Endothelial cell of umbilical vein (primary cell): Measurements from ENCODE around the gene GSTA5. TPM values are rescaled to one million over a fixed set of nuclear protein-coding genes. Genes with fewer than 3 reads are reported as not detected.

Source experiments
- BruUV-seq: library from RNA; stranded (reverse); fragments of 400-500 nt; replicated peaks from 2 replicates; lab custom pipeline; 2021; lab: Mats Ljungman, UMichigan
- CTCF ChIA-PET: fragments of 300-600, 350-600 bp; sonication (Branson Sonifier 250); formaldehyde crosslinking; loops from one replicate; lab custom pipeline; 2021; ENCODE audit warnings: antibody characterized with exemption, inconsistent platforms; lab: Charles Lee
- POLR2A ChIA-PET: fragments of 300-600, 350-600 bp; sonication (Branson Sonifier 250); formaldehyde crosslinking; loops from one replicate; lab custom pipeline; 2021; ENCODE audit warnings: antibody characterized with exemption, inconsistent platforms; lab: Charles Lee
- DNase-seq: peaks from one replicate; pipeline ENCODE4 v3.0.0-alpha.2; 2011; ENCODE audit warnings: low read depth, low spot score
- FAIRE-seq: peaks from 2 replicates; lab custom pipeline; 2011; peaks lifted over from hg19 to GRCh38; lab: Jason Lieb, UNC
- H2AFZ ChIP-seq: 2 replicates; pipeline ENCODE4 v1.6.0; 2012; ENCODE audit warnings: low read depth, low read length, control low read depth, inconsistent platforms
- H3K27ac ChIP-seq: 2 replicates; pipeline ENCODE4 v1.5.1; 2011; ENCODE audit warnings: low read depth, mild to moderate bottlenecking, control low read depth, low read length, moderate library complexity; ENCODE audit not compliant: insufficient read depth
- H3K27me3 ChIP-seq, 2 experiments: 2 replicates each; pipeline versions ENCODE4 v1.6.0 to v1.6.1; 2011; ENCODE audit warnings: low read length in 2 of 2, mixed read lengths in 1 of 2; ENCODE audit not compliant: control insufficient read depth in 2 of 2, insufficient read depth in 2 of 2
- H3K36me3 ChIP-seq, 2 experiments: 2 replicates in 1 of 2; 3 replicates in 1 of 2; pipeline ENCODE4 v1.5.1; 2011; ENCODE audit warnings: low read length in 2 of 2, mild to moderate bottlenecking in 1 of 2, moderate library complexity in 1 of 2; ENCODE audit not compliant: control insufficient read depth in 2 of 2, insufficient read depth in 2 of 2; ENCODE audit errors: extremely low read depth in 1 of 2
- H3K4me1 ChIP-seq: 3 replicates; pipeline ENCODE4 v1.5.1; 2011; ENCODE audit warnings: mild to moderate bottlenecking, low read length; ENCODE audit not compliant: control insufficient read depth, insufficient read depth; ENCODE audit errors: extremely low read depth
- H3K4me2 ChIP-seq: 2 replicates; pipeline ENCODE4 v1.6.1; 2011; ENCODE audit warnings: low read length, control low read depth, mixed read lengths; ENCODE audit not compliant: insufficient read depth
- H3K4me3 ChIP-seq, 3 experiments: fragments of 200-600 bp in 1 of 3; sonication (generic), shearing (Covaris generic) in 1 of 3; replicated peaks in 1 of 3; 2 replicates each; pipeline ENCODE4 v1.5.1; 2011 to 2016; ENCODE audit warnings: control low read depth in 3 of 3, low read length in 3 of 3, mild to moderate bottlenecking in 2 of 3, inconsistent platforms in 1 of 3, low read depth in 1 of 3, moderate library complexity in 1 of 3; ENCODE audit not compliant: insufficient read depth in 1 of 3
- H3K79me2 ChIP-seq: 2 replicates; pipeline ENCODE4 v1.6.0; 2012; ENCODE audit warnings: low read length, inconsistent platforms; ENCODE audit not compliant: control insufficient read depth, insufficient read depth
- H3K9ac ChIP-seq: replicated peaks from 2 replicates; pipeline ENCODE3; 2011; ENCODE audit warnings: low read length, control low read depth; ENCODE audit not compliant: insufficient read depth; ENCODE audit errors: extremely low read depth
- H3K9me1 ChIP-seq: replicated peaks from 3 replicates; pipeline ENCODE4 v1.6.0; 2011; ENCODE audit warnings: mild to moderate bottlenecking, low read length; ENCODE audit not compliant: control insufficient read depth, insufficient read depth; ENCODE audit errors: extremely low read depth
- H3K9me3 ChIP-seq: replicated peaks from 2 replicates; pipeline ENCODE4 v1.5.1; 2012; ENCODE audit warnings: low read length, inconsistent platforms; ENCODE audit not compliant: control insufficient read depth, insufficient read depth
- H4K20me1 ChIP-seq: replicated peaks from 2 replicates; pipeline ENCODE3; 2011; ENCODE audit warnings: mild to moderate bottlenecking, low read length; ENCODE audit not compliant: control insufficient read depth, insufficient read depth; ENCODE audit errors: extremely low read depth
- EZH2 ChIP-seq: IDR thresholded peaks from 2 replicates; pipeline ENCODE4 v1.6.1; 2012; ENCODE audit warnings: borderline replicate concordance, low read depth, mild to moderate bottlenecking, moderate library complexity, low read length, inconsistent platforms; ENCODE audit not compliant: severe bottlenecking
- FOS ChIP-seq: IDR thresholded peaks from 2 replicates; pipeline ENCODE4 v1.6.1; 2011; ENCODE audit warnings: mild to moderate bottlenecking, low read length, moderate library complexity, borderline replicate concordance; ENCODE audit not compliant: insufficient read depth
- GATA2 ChIP-seq: IDR thresholded peaks from 2 replicates; pipeline ENCODE4 v1.7.0; 2011; ENCODE audit warnings: low read depth, mild to moderate bottlenecking, moderate library complexity, mixed read lengths, low read length; ENCODE audit not compliant: insufficient read length, insufficient read depth
- JUN ChIP-seq: IDR thresholded peaks from 2 replicates; pipeline ENCODE4 v1.6.1; 2011; ENCODE audit warnings: borderline replicate concordance, low read depth; ENCODE audit not compliant: insufficient read length, insufficient read depth
- MYC ChIP-seq: IDR thresholded peaks from one replicate; pipeline ENCODE4 v1.6.1; 2011; ENCODE audit warnings: mild to moderate bottlenecking, low read depth, low read length
- POLR2A ChIP-seq: IDR thresholded peaks from 2 replicates; pipeline ENCODE4 v1.6.1; 2012; ENCODE audit warnings: low read depth, mild to moderate bottlenecking, control low read depth, low read length
- POLR2AphosphoS5 ChIP-seq: IDR thresholded peaks from 2 replicates; pipeline ENCODE4 v1.6.1; 2012; ENCODE audit warnings: low read depth, mild to moderate bottlenecking, control low read depth, low read length, moderate library complexity; ENCODE audit not compliant: insufficient read depth
- dilution Hi-C: fragments of 300-500 bp; cut with MboI; formaldehyde crosslinking; loops from one replicate; pipeline ENCODE4 v1.15.0; 2019; ENCODE audit warnings: low sequenced_read_pairs; ENCODE audit not compliant: extremely low pct_ligation_motif_present
- intact Hi-C: fragments of 100-400 bp; cut with micrococcal nuclease; formaldehyde crosslinking; loops from one replicate; pipeline ENCODE4 v1.10.0; 2022
- polyA plus RNA-seq, 4 experiments: library from polyadenylated mRNA; depleted of rRNA in 3 of 4; stranded (reverse) in 3 of 4; unstranded in 1 of 4; fragments of >200 nt; gene quantifications; 2 replicates each; pipeline versions ENCODE4 v1.2.1 to v1.2.3, GENCODE V29; 2011 to 2012; ENCODE audit warnings: missing spikeins in 1 of 4
- total RNA-seq: library from RNA; stranded (reverse); gene quantifications from 2 replicates; pipeline ENCODE4 v1.2.3, GENCODE V29; 2021
- TF ChIP-seq, protein P1 (sequence below): IDR thresholded peaks from 2 replicates; pipeline ENCODE4 v1.6.1; 2011; ENCODE audit not compliant: insufficient read depth, insufficient read length
- TF ChIP-seq, protein P2 (sequence below), 2 donors: IDR thresholded peaks; 1 replicate in 1 of 2; 2 replicates in 1 of 2; pipeline ENCODE4 v1.5.1; 2011; ENCODE audit warnings: low read length in 2 of 2, mild to moderate bottlenecking in 2 of 2, moderate library complexity in 2 of 2, control low read depth in 1 of 2, inconsistent platforms in 1 of 2, low read depth in 1 of 2; ENCODE audit not compliant: insufficient read depth in 1 of 2; ENCODE audit errors: extremely low read depth in 1 of 2

The GSTA5 gene
- total and polyA plus RNA-seq, 2 donors (not counting 3 experiments of a cell fraction or from before 2014, with no cell fraction given) = not detected

DNA sequence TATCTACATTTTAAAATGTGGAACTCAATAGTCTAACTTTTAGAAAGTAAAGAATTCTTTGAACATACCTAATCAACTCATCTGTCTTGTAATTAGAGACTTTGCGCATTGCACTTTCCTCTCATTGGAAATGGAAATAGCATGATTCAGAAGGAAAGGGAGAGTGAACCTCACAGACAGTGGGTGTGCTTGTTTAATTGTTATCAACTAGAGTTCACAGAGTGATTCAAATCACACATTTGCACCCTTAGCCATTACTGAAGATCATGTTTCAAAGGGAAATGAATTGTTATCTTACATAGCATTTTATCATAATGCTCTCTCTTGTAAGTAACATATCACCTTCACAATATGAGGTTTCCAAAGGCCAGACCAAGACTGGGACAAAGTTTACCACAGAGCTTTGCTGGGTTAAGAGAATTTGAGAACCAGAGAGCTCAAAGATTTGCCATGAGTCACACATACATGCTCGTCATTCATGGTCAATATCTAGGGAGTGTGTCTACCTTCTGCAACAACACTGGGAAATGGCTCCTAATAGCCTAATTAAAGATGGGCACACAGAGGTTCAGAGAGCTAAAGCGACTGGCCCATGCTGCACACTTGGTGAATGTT is 47.4 kb upstream of the GSTA5 start:
- Histone ChIP-seq H3K9me3 (no peaks in the 10 kb centered on the region), H3K79me2 (no peaks in the 10 kb centered on the region), H3K27ac (no peak overlapping the region), H3K36me3 (no peaks in the 10 kb centered on the region), H3K4me1 (no peaks in the 10 kb centered on the region), H2AFZ (no peak overlapping the region), H3K4me2 (no peak overlapping the region), H3K9ac (no peak overlapping the region), H3K4me3 (no peak overlapping the region), H4K20me1 (no peaks in the 10 kb centered on the region), H3K27me3 (peaks cover 6 to 7% of the 10 kb centered on the region in 2 experiments), H3K9me1 (no peaks in the 10 kb centered on the region)
- TF ChIP-seq EZH2 (no peak), POLR2AphosphoS5 (no peak), JUN (no peak), FOS (no peak), POLR2A (no peak), GATA2 (no peak), MYC (no peak)
- TF ChIP-seq, protein P1, sequence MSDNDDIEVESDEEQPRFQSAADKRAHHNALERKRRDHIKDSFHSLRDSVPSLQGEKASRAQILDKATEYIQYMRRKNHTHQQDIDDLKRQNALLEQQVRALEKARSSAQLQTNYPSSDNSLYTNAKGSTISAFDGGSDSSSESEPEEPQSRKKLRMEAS = no peak
- TF ChIP-seq, protein P2, sequence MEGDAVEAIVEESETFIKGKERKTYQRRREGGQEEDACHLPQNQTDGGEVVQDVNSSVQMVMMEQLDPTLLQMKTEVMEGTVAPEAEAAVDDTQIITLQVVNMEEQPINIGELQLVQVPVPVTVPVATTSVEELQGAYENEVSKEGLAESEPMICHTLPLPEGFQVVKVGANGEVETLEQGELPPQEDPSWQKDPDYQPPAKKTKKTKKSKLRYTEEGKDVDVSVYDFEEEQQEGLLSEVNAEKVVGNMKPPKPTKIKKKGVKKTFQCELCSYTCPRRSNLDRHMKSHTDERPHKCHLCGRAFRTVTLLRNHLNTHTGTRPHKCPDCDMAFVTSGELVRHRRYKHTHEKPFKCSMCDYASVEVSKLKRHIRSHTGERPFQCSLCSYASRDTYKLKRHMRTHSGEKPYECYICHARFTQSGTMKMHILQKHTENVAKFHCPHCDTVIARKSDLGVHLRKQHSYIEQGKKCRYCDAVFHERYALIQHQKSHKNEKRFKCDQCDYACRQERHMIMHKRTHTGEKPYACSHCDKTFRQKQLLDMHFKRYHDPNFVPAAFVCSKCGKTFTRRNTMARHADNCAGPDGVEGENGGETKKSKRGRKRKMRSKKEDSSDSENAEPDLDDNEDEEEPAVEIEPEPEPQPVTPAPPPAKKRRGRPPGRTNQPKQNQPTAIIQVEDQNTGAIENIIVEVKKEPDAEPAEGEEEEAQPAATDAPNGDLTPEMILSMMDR (IDR thresholded peaks at IDR 0.05; ENCODE audit: extremely low read depth in 1 of 2, insufficient read depth in 1 of 2, low read depth in 1 of 2, low read length in 2 of 2) = no peak
- FAIRE-seq (no peak), DNase-seq (no peak)
- BruUV-seq = no TSS peak
- dilution Hi-C loops (no loop called here), intact Hi-C loops (loop anchor here (10.0 kb wide), 1 partner anchor 473 kb away; no protein-coding TSS in a partner anchor)
- ChIA-PET CTCF (interaction anchor here (0.9 to 1.2 kb wide), 3 partner anchors 9 to 109 kb away, joined by 3 read pairs; no protein-coding TSS in a partner anchor), POLR2A (no interaction called here)
